HL-60 (cell line): Measurements from ENCODE around the gene LAMA4.

Experiments
- GABPA ChIP-seq: IDR thresholded peaks from 2 replicates; pipeline ENCODE4 v1.6.1; 2012; ENCODE audit warnings: low read depth
- POLR2AphosphoS5 ChIP-seq: IDR thresholded peaks from 2 replicates; pipeline ENCODE4 v1.6.1; 2012; ENCODE audit warnings: low read depth
- REST ChIP-seq: IDR thresholded peaks from 2 replicates; pipeline ENCODE4 v1.6.1; 2012; ENCODE audit warnings: low read depth; ENCODE audit not compliant: insufficient replicate concordance
- SPI1 ChIP-seq: IDR thresholded peaks from 2 replicates; pipeline ENCODE4 v1.6.1; 2012; ENCODE audit warnings: low read depth, mild to moderate bottlenecking, borderline replicate concordance
- TF ChIP-seq, protein P1 (sequence below): IDR thresholded peaks from one replicate; pipeline ENCODE4 v1.5.1; 2011; ENCODE audit warnings: low read length, control low read depth, inconsistent platforms; ENCODE audit not compliant: insufficient read depth

GRCh38 chr6:112284603-112285002 lies 30.2 kb upstream of the LAMA4 start:
- TF ChIP-seq, protein P1, sequence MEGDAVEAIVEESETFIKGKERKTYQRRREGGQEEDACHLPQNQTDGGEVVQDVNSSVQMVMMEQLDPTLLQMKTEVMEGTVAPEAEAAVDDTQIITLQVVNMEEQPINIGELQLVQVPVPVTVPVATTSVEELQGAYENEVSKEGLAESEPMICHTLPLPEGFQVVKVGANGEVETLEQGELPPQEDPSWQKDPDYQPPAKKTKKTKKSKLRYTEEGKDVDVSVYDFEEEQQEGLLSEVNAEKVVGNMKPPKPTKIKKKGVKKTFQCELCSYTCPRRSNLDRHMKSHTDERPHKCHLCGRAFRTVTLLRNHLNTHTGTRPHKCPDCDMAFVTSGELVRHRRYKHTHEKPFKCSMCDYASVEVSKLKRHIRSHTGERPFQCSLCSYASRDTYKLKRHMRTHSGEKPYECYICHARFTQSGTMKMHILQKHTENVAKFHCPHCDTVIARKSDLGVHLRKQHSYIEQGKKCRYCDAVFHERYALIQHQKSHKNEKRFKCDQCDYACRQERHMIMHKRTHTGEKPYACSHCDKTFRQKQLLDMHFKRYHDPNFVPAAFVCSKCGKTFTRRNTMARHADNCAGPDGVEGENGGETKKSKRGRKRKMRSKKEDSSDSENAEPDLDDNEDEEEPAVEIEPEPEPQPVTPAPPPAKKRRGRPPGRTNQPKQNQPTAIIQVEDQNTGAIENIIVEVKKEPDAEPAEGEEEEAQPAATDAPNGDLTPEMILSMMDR: no peak
- TF ChIP-seq POLR2AphosphoS5 (no peak), GABPA (no peak), REST (no peak), SPI1 (no peak)
